AG04450 (cell line): ENCODE results near the gene C11orf97. TPM values are rescaled to one million over a fixed set of nuclear protein-coding genes. Genes with fewer than 3 reads are reported as not detected.
A peak's percentile ranks its signal among the peaks of the same experiment; 100 is the strongest.

Experiments
- CTCF ChIA-PET: fragments of 300-600, 350-600 bp; formaldehyde crosslinking; extraction: SDS; loops from one replicate; lab custom pipeline; 2022; ENCODE audit warnings: antibody characterized with exemption, inconsistent platforms; lab: Charles Lee
- POLR2A ChIA-PET: fragments of 350-600 bp; formaldehyde crosslinking; extraction: SDS; loops from one replicate; lab custom pipeline; 2021; ENCODE audit warnings: antibody characterized with exemption, inconsistent platforms; lab: Yijun Ruan, JAX
- DNase-seq: peaks from one replicate; pipeline ENCODE4 v3.0.0-alpha.2; 2011; ENCODE audit warnings: low read depth, low spot score
- H3K27ac ChIP-seq: one replicate; pipeline ENCODE4 v1.5.1; 2012; ENCODE audit warnings: low read depth, low read length, control low read depth
- H3K27me3 ChIP-seq: one replicate; pipeline ENCODE4 v1.6.0; 2012; ENCODE audit warnings: low read length; ENCODE audit not compliant: control insufficient read depth, insufficient read depth
- H3K4me3 ChIP-seq: 2 replicates; pipeline ENCODE4 v1.5.1; 2011; ENCODE audit warnings: mild to moderate bottlenecking, low read depth, low read length, control low read depth
- H3K9me3 ChIP-seq: 2 replicates; pipeline ENCODE4 v1.5.1; 2012; ENCODE audit warnings: low read length; ENCODE audit not compliant: control insufficient read depth, insufficient read depth
- polyA minus RNA-seq: library from RNA; depleted of rRNA, polyadenylated mRNA; stranded (reverse); fragments of >200 nt; gene quantifications from 2 replicates; pipeline ENCODE4 v1.2.3, GENCODE V29; 2011; rRNA and poly(A)+ RNA removed
- polyA plus RNA-seq: library from polyadenylated mRNA; depleted of rRNA; stranded (reverse); fragments of >200 nt; gene quantifications from 2 replicates; pipeline ENCODE4 v1.2.3, GENCODE V29; 2011; rRNA removed
- TF ChIP-seq, protein P1 (sequence below): IDR thresholded peaks from 2 replicates; pipeline ENCODE4 v1.5.1; 2011; ENCODE audit warnings: low read depth, low read length, control low read depth, inconsistent platforms

Gene C11orf97, protein sequence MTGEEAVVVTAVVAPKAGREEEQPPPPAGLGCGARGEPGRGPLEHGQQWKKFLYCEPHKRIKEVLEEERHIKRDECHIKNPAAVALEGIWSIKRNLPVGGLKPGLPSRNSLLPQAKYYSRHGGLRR
- not detected in 2 replicates for polyA plus RNA-seq
- not detected in 2 replicates for polyA minus RNA-seq

DNA sequence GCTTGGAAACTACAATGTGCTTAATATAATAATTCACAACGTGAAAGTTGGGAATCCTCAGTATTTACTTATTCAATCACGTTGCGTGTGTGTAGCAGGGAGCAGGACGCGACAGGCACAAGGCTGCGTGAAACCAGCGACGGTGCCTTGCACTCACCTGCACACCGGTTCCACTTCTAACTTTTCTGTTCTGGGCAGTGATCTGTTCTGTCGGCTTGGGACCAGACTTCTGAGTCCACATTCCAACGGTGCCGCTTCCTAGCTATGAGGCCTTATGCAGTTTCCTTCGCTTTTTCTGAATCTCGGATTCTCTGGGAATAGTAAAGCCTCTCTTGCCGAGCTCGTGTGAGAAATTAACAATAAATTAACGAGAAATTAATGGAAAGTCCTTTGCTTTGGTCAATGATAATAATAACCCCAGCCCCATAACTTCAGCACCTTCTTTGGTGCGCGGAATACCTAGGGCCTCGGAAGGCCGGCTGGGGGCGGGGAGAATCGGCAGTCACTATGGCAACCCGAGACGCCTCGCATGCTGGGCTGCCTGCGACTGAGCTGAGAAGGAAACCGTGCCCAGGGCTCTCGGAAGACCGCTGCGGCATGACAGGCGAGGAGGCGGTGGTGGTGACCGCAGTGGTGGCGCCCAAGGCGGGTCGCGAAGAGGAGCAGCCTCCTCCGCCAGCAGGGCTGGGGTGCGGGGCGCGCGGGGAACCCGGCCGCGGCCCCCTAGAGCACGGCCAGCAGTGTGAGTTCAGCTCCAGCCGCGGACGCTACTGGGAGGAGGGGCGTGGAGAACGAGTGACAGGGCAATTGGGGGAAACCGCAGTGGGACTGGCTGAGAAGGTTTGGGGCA is at the start of gene C11orf97:
TSS of gene C11orf97 (plus strand) at position 530 of the 850 bp plus-strand sequence. CDS start at position 598, 68 bp downstream.
- DNase-seq = no peak

DNA sequence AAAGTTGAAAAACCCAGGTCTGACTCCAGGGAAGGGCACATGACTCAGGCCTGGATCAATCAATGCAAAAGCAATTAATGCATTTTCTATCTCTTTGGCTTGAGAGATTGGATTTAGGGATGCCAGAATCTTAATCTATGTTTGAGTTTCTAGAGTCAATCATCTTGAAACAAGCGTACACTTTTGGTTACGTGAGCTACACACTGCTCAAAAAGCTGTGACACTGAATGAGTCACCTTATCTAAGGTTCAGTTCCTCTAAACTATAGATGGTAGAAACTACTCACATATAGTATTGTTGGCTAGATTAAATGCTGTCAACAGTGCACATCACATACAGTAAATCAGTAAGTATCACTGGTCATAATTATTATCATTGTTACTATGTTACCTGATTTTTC is 42.8 kb upstream of the C11orf97 start:
- no peak for DNase-seq
- TF ChIP-seq, protein P1, sequence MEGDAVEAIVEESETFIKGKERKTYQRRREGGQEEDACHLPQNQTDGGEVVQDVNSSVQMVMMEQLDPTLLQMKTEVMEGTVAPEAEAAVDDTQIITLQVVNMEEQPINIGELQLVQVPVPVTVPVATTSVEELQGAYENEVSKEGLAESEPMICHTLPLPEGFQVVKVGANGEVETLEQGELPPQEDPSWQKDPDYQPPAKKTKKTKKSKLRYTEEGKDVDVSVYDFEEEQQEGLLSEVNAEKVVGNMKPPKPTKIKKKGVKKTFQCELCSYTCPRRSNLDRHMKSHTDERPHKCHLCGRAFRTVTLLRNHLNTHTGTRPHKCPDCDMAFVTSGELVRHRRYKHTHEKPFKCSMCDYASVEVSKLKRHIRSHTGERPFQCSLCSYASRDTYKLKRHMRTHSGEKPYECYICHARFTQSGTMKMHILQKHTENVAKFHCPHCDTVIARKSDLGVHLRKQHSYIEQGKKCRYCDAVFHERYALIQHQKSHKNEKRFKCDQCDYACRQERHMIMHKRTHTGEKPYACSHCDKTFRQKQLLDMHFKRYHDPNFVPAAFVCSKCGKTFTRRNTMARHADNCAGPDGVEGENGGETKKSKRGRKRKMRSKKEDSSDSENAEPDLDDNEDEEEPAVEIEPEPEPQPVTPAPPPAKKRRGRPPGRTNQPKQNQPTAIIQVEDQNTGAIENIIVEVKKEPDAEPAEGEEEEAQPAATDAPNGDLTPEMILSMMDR = no peak
- ChIA-PET POLR2A (no interaction called here), CTCF (interaction anchor here (1.7 kb wide), 1 partner anchor 574 kb away, joined by 3 read pairs; no protein-coding TSS in a partner anchor)
- H3K9me3 ChIP-seq = no peaks in the 10 kb centered on the region
- H3K27me3 ChIP-seq = no peaks in the 10 kb centered on the region
- no peak overlapping the region for H3K4me3 ChIP-seq
- H3K27ac ChIP-seq = no peak overlapping the region

More for the DNA sequence above, at the start of gene C11orf97:
- peaks cover 16% of the 10 kb centered on the region for H3K27me3 ChIP-seq
- POLR2A ChIA-PET = no interaction called here
- CTCF ChIA-PET = interaction anchor here (1.1 to 2.4 kb wide), 5 partner anchors 7 to 617 kb away, joined by 3 to 23 read pairs (median 6); no protein-coding TSS in a partner anchor
- TF ChIP-seq, protein P1 = no peak
- peak within 1 kb of the TSS; percentile 71 for H3K4me3 ChIP-seq
- H3K9me3 ChIP-seq = no peaks in the 10 kb centered on the region
- H3K27ac ChIP-seq = no peak within 1 kb of the TSS

DNA sequence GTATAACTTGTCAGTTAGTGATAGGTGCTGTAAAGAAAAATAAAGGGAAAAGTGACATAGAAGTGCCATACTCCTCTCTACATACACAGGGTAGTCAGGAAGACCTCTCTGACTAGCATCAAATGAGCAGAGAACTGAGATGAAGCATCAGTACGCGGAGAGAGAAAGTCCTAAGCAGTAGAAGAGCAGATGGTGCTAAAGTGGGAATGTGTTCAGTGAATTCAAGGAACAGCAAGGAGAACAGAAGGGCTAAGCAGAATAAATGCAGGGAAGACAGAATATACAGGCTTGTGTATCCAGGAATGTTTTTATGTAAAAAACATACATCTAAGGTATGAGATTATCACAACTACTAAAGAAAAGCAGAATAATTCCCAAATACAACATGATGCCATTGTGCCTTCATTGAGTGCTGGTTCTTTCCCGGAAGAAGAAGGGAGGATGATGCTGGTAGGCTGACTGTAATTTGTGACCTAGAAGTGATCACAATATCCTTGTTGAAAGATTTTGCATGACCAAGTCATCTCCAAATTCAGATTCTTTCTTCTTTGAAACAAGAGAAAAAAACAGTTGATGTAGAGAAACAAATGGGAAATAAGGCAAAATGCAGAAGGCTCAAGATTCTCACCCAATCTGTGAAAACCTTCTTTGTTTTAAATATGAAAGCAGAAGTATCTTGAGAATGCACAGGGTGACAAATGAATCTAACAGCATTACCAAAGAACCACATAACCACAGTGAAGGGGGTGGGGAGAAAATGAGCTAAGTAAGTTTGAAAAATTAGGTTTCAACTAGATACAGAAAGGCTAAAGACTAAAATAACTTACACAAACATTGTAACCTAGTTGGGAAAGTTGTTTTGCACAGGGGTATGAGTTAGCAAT is 39.1 kb upstream of the C11orf97 start:
- POLR2A ChIA-PET = no interaction called here
- TF ChIP-seq, protein P1 = no peak
- H3K27ac ChIP-seq = no peak overlapping the region
- no peak for DNase-seq
- CTCF ChIA-PET = interaction anchor here (1.3 kb wide), 1 partner anchor 553 kb away, joined by 4 read pairs; no protein-coding TSS in a partner anchor
- H3K9me3 ChIP-seq = no peaks in the 10 kb centered on the region
- no peak overlapping the region for H3K4me3 ChIP-seq
- H3K27me3 ChIP-seq = no peaks in the 10 kb centered on the region

DNA sequence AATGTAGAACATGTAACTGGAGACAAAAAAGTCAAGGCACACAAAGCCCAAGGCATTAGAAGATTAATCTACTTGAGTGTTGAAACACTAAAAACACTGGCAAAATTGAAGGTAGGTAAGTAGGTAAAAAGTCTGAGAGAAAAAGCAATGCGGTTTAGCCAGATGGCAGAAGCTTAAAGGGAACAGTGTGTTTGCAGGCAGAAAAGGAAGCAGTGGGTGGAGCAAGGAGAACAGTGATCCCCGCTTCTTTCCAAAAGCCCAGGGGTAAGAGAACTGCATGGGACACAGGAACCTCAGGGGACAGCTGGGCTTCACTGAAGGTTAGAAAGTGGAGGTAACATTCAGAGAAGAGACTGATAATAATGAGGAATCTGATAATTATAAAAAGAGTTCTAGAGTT is 34.6 kb upstream of the C11orf97 start:
- no peaks in the 10 kb centered on the region for H3K27me3 ChIP-seq
- ChIA-PET POLR2A (no interaction called here), CTCF (interaction anchor here (0.9 kb wide), 1 partner anchor 582 kb away, joined by 4 read pairs; no protein-coding TSS in a partner anchor)
- TF ChIP-seq, protein P1 = no peak
- no peak for DNase-seq
- H3K27ac ChIP-seq = no peak overlapping the region
- no peaks in the 10 kb centered on the region for H3K9me3 ChIP-seq
- no peak overlapping the region for H3K4me3 ChIP-seq
